ENCODE results near the gene USP49. TPM values are rescaled to one million over a fixed set of nuclear protein-coding genes. Genes with fewer than 3 reads are reported as not detected.

Gene USP49
- total and polyA plus RNA-seq, 2 of the 13 experiments (the other 11 are each of a cell fraction or from before 2014, with no cell fraction given) = 2.9 to 4.3 TPM

DNA sequence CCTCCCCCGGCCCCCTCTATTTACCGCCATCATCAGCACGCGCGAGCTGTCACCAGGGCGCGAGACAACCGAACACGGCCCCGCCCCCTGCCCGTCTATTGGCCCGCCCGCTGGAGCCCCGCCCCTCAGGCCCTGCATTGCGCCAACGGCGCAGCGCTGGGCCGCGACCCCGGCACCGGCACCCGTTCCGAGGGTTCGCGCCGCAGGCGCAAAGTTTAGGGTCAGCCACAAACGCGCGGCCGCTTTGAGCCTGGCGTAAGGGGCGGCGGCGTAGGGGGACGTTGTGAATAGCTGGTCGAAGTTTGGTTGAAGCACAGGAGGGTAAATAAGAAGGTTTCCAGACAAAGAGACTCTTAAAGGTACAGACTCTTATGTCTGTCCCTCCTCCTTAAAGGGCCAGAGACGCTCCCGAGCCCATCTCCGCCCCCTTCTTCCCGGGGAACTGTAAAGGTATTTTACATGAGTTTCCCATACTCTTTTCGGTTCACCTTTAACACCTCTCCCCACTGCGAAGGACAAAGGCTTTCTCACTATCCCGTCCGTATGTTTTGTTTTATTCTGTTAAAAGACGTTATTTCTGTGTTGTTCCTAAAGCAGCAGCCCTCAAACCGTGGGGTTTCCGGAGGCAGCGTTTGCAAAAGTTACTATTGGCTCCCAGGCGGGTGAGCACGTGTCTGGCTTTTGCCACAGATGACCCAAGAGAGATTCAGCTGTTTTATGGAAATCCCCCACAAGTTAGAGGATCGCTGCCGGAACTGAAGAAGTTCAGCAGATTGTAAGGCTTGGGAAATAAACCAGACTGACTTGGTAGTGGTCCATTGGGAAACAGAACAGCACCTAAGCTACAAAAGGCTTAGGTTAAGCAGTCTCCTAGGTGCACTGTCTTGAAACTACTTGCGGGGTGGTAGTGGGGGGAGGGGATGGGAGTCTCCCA, at the start of gene USP49 (continued):
- TF ChIP-seq ZNF7 (CRISPR knock-in tag; IDR thresholded peaks at IDR 0.05) (no peak), NR2F6 (IDR thresholded peaks at IDR 0.05) (peak; percentile 26; the same call in 1 of the 2 replicates), NR2F6 (CRISPR knock-in tag; IDR thresholded peaks at IDR 0.05) (no peak; the same call in 1 of the 2 replicates), NPAS2 (CRISPR knock-in tag; IDR thresholded peaks at IDR 0.05; ENCODE audit: borderline replicate concordance) (no peak), RBAK (CRISPR knock-in tag; IDR thresholded peaks at IDR 0.05) (peak; percentile 62), ZNF557 (CRISPR knock-in tag; IDR thresholded peaks at IDR 0.05) (no peak), ZNF589 (CRISPR knock-in tag; conservative IDR thresholded peaks at IDR 0.05) (no peak), ZNF549 (CRISPR knock-in tag; IDR thresholded peaks at IDR 0.05) (no peak), FIP1L1 (IDR thresholded peaks at IDR 0.05; ENCODE audit: borderline replicate concordance, insufficient read depth, low read depth, low read length) (no peak), RARA (CRISPR knock-in tag; IDR thresholded peaks at IDR 0.05) (no peak), POLR2G (IDR thresholded peaks at IDR 0.05; ENCODE audit: low read depth, low read length) (peak; percentile 56; the same call in 1 of the 2 replicates), NCOA1 (CRISPR knock-in tag; IDR thresholded peaks at IDR 0.05) (0 out of 2 replicates have a peak, but pooled peaks have one; percentile 13), HNF4A (CRISPR knock-in tag; IDR thresholded peaks at IDR 0.05) (0 out of 2 replicates have a peak, but pooled peaks have one; percentile 45), CBFB (CRISPR knock-in tag; IDR thresholded peaks at IDR 0.05) (peak; percentile 15; the same call in 1 of the 2 replicates), NFKB2 (CRISPR knock-in tag; IDR thresholded peaks at IDR 0.05; ENCODE audit: borderline replicate concordance) (no peak; the same call in 1 of the 2 replicates), BCL6 (CRISPR knock-in tag; IDR thresholded peaks at IDR 0.05) (no peak), RELA (CRISPR knock-in tag; IDR thresholded peaks at IDR 0.05) (peak; percentile 67; the same call in 1 of the 2 replicates), CCAR2 (optimal IDR thresholded peaks at IDR 0.05; ENCODE audit: low read depth, low read length) (peak; percentile 71), GABPB1 (CRISPR knock-in tag; IDR thresholded peaks at IDR 0.05) (peak; percentile 62; the same call in 1 of the 2 replicates), TEAD3 (CRISPR knock-in tag; optimal IDR thresholded peaks at IDR 0.05; ENCODE audit: borderline replicate concordance) (no peak), NFE2L1 (CRISPR knock-in tag; IDR thresholded peaks at IDR 0.05; ENCODE audit: borderline replicate concordance) (no peak), MXD3 (CRISPR knock-in tag; IDR thresholded peaks at IDR 0.05) (no peak), ZFP36 (IDR thresholded peaks at IDR 0.05; ENCODE audit: borderline replicate concordance, low read depth, low read length, partially characterized antibody) (no peak)
- TF ChIP-seq, protein P1, sequence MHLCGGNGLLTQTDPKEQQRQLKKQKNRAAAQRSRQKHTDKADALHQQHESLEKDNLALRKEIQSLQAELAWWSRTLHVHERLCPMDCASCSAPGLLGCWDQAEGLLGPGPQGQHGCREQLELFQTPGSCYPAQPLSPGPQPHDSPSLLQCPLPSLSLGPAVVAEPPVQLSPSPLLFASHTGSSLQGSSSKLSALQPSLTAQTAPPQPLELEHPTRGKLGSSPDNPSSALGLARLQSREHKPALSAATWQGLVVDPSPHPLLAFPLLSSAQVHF (CRISPR knock-in tag; IDR thresholded peaks at IDR 0.05) = no peak
- TF ChIP-seq, protein P2, sequence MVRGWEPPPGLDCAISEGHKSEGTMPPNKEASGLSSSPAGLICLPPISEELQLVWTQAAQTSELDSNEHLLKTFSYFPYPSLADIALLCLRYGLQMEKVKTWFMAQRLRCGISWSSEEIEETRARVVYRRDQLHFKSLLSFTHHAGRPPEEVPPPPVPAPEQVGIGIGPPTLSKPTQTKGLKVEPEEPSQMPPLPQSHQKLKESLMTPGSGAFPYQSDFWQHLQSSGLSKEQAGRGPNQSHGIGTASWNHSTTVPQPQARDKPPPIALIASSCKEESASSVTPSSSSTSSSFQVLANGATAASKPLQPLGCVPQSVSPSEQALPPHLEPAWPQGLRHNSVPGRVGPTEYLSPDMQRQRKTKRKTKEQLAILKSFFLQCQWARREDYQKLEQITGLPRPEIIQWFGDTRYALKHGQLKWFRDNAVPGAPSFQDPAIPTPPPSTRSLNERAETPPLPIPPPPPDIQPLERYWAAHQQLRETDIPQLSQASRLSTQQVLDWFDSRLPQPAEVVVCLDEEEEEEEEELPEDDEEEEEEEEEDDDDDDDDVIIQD (CRISPR knock-in tag; IDR thresholded peaks at IDR 0.05; ENCODE audit: low read depth) = no peak
- TF ChIP-seq, protein P3, sequence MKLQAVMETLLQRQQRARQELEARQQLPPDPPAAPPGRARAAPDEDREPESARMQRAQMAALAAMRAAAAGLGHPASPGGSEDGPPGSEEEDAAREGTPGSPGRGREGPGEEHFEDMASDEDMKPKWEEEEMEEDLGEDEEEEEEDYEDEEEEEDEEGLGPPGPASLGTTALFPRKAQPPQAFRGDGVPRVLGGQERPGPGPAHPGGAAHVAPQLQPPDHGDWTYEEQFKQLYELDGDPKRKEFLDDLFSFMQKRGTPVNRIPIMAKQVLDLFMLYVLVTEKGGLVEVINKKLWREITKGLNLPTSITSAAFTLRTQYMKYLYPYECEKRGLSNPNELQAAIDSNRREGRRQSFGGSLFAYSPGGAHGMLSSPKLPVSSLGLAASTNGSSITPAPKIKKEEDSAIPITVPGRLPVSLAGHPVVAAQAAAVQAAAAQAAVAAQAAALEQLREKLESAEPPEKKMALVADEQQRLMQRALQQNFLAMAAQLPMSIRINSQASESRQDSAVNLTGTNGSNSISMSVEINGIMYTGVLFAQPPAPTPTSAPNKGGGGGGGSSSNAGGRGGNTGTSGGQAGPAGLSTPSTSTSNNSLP (IDR thresholded peaks at IDR 0.05; ENCODE audit: low read depth, low read length) = no peak
- TF ChIP-seq, protein P4, sequence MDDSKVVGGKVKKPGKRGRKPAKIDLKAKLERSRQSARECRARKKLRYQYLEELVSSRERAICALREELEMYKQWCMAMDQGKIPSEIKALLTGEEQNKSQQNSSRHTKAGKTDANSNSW (CRISPR knock-in tag; IDR thresholded peaks at IDR 0.05; ENCODE audit: borderline replicate concordance) = no peak
